ENCODE measurements around the gene ME1. TPM values are rescaled to one million over a fixed set of nuclear protein-coding genes. Genes with fewer than 3 reads are reported as not detected.

The ME1 gene
- total RNA-seq, 2 donors from 2014 or later, result 7.5 to 15.4 TPM

DNA sequence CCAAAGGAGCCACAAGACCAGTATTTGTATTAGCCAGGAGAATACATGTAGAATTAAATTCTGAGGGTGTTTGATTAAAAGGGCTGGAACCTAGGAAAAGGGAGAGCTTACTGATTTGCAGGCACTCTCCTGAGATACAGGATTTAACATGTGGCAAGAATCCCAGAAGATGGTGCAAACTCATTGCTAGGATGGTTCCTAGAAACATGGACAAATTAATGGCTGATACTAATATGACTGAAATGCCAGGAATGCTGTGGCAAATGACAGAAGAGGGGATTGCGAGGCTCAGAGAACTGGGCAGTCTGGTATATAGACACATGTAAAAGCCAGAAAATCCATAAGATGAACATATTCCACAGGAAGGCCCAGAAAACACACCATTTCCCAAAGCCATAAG is 119.6 kb downstream of the ME1 start:
- Mint-ChIP-seq H3K4me1 (no peaks in the 10 kb centered on the region), H3K9me3 (no peaks in the 10 kb centered on the region), H3K36me3 (ENCODE audit: low read depth) (peaks cover 2% of the 10 kb centered on the region), H3K27ac (no peak overlapping the region), H3K27me3 (ENCODE audit: insufficient read depth) (no peaks in the 10 kb centered on the region), H3K4me3 (no peak overlapping the region)
- Histone ChIP-seq H3K4me1 (ENCODE audit: control insufficient read depth, insufficient read depth, low read length) (no peaks in the 10 kb centered on the region), H3K9ac (ENCODE audit: extremely low read depth, low read length, poor library complexity, severe bottlenecking) (no peak overlapping the region), H3K27ac (ENCODE audit: low read depth, low read length) (no peak overlapping the region), H3K9me3 (ENCODE audit: control insufficient read depth, low read length) (no peaks in the 10 kb centered on the region), H3K4me3 (ENCODE audit: low read length) (no peak overlapping the region), H3K27me3 (ENCODE audit: control insufficient read depth, insufficient read depth, low read length, poor library complexity, severe bottlenecking) (no peaks in the 10 kb centered on the region), H3K36me3 (ENCODE audit: control insufficient read depth, insufficient read depth, low read length) (no peaks in the 10 kb centered on the region)
- TF ChIP-seq, protein P1, sequence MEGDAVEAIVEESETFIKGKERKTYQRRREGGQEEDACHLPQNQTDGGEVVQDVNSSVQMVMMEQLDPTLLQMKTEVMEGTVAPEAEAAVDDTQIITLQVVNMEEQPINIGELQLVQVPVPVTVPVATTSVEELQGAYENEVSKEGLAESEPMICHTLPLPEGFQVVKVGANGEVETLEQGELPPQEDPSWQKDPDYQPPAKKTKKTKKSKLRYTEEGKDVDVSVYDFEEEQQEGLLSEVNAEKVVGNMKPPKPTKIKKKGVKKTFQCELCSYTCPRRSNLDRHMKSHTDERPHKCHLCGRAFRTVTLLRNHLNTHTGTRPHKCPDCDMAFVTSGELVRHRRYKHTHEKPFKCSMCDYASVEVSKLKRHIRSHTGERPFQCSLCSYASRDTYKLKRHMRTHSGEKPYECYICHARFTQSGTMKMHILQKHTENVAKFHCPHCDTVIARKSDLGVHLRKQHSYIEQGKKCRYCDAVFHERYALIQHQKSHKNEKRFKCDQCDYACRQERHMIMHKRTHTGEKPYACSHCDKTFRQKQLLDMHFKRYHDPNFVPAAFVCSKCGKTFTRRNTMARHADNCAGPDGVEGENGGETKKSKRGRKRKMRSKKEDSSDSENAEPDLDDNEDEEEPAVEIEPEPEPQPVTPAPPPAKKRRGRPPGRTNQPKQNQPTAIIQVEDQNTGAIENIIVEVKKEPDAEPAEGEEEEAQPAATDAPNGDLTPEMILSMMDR (conservative IDR thresholded peaks at IDR 0.05), result no peak
- 94 to 100% methylated on average over 1 of the region's 1 CpG for WGBS, 2 experiments (ENCODE audit: insufficient coverage in 1 of 2, insufficient read length in 1 of 2)
- no peak for DNase-seq

DNA sequence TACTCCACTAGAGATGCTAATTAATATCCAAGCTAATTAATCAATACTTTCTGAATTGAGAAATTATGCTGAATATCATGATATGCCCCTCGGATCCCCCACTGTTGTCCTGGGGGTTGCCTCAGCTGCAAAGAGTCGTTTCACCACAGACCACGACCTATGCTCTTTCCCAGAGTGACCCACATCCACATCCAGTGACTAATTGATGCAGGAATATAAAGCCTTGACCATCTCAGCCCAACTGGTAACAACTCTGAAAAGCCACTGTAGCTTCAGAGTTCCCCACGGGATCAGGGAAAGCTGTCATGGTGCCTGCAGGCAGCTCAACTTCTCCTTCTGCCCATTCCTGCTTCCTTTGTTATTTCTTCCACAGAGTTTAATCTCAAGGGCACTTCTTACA is 120.8 kb downstream of the ME1 start:
- Mint-ChIP-seq H3K27ac (no peak overlapping the region), H3K27me3 (ENCODE audit: insufficient read depth) (no peaks in the 10 kb centered on the region), H3K4me3 (no peak overlapping the region), H3K36me3 (ENCODE audit: low read depth) (peaks cover 2% of the 10 kb centered on the region), H3K9me3 (no peaks in the 10 kb centered on the region), H3K4me1 (no peaks in the 10 kb centered on the region)
- Histone ChIP-seq H3K4me1 (ENCODE audit: control insufficient read depth, insufficient read depth, low read length) (no peaks in the 10 kb centered on the region), H3K36me3 (ENCODE audit: control insufficient read depth, insufficient read depth, low read length) (no peaks in the 10 kb centered on the region), H3K27ac (ENCODE audit: low read depth, low read length) (no peak overlapping the region), H3K9ac (ENCODE audit: extremely low read depth, low read length, poor library complexity, severe bottlenecking) (no peak overlapping the region), H3K9me3 (ENCODE audit: control insufficient read depth, low read length) (no peaks in the 10 kb centered on the region), H3K27me3 (ENCODE audit: control insufficient read depth, insufficient read depth, low read length, poor library complexity, severe bottlenecking) (no peaks in the 10 kb centered on the region), H3K4me3 (ENCODE audit: low read length) (no peak overlapping the region)
- DNase-seq, result no peak
- TF ChIP-seq, protein P1 (conservative IDR thresholded peaks at IDR 0.05), result no peak
- 94 to 100% methylated on average over 2 to 4 of the region's 4 CpGs for WGBS, 2 experiments (ENCODE audit: insufficient coverage in 1 of 2, insufficient read length in 1 of 2)

DNA sequence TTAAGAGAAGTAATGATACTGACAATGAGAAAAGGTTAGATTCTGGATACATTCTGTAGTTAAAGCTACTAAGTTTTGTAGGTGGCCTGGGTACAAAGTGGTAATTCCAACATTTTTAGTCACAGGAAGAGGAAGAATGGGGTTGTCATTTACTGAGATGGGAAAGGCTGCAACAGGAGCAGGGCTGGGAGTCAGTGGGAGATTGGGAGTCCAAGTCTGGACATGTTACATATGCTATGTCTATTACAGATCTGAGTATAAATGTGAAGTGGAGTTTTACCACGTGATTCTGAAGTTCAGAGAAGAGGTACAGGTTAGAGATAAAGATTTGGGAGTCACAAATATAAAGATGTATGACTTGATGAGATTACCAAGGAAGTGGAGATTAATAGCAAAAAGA is 121.5 kb downstream of the ME1 start:
- H3K27ac Mint-ChIP-seq, result no peak overlapping the region
- Histone ChIP-seq H3K36me3 (ENCODE audit: control insufficient read depth, insufficient read depth, low read length) (no peaks in the 10 kb centered on the region), H3K9me3 (ENCODE audit: control insufficient read depth, low read length) (no peaks in the 10 kb centered on the region), H3K9ac (ENCODE audit: extremely low read depth, low read length, poor library complexity, severe bottlenecking) (no peak overlapping the region), H3K27ac (ENCODE audit: low read depth, low read length) (no peak overlapping the region), H3K4me1 (ENCODE audit: control insufficient read depth, insufficient read depth, low read length) (no peaks in the 10 kb centered on the region), H3K27me3 (ENCODE audit: control insufficient read depth, insufficient read depth, low read length, poor library complexity, severe bottlenecking) (no peaks in the 10 kb centered on the region), H3K4me3 (ENCODE audit: low read length) (no peak overlapping the region)
- H3K9me3 Mint-ChIP-seq, result no peaks in the 10 kb centered on the region
- WGBS, 2 experiments (ENCODE audit: insufficient coverage in 1 of 2, insufficient read length in 1 of 2), result 92 to 100% methylated on average over 1 of the region's 1 CpG
- no peaks in the 10 kb centered on the region for H3K4me1 Mint-ChIP-seq
- no peaks in the 10 kb centered on the region for H3K36me3 Mint-ChIP-seq (ENCODE audit: low read depth)
- H3K4me3 Mint-ChIP-seq, result no peak overlapping the region
- no peaks in the 10 kb centered on the region for H3K27me3 Mint-ChIP-seq (ENCODE audit: insufficient read depth)
- DNase-seq, result no peak
- TF ChIP-seq, protein P1 (conservative IDR thresholded peaks at IDR 0.05), result no peak
